KBM-7 (cell line): ENCODE measurements around the gene ANKRD17.
"Not testable (repeated sequence)": the region's sequence is repeated elsewhere in the genome, so short reads cannot be mapped to it uniquely, and the experiment has no call there.

ENCODE experiments used
- DNase-seq: peaks from one replicate; pipeline ENCODE4 v3.0.0-alpha.2; 2015
- in situ Hi-C: fragments of 300-500 bp; cut with MboI; formaldehyde crosslinking; loops from 2 replicates; pipeline ENCODE4 v1.14.3; 2020; ENCODE audit warnings: low sequenced_read_pairs, low pct_unique_long_range_greater_than_20kb, mixed read lengths

ANKRD17 gene

DNA sequence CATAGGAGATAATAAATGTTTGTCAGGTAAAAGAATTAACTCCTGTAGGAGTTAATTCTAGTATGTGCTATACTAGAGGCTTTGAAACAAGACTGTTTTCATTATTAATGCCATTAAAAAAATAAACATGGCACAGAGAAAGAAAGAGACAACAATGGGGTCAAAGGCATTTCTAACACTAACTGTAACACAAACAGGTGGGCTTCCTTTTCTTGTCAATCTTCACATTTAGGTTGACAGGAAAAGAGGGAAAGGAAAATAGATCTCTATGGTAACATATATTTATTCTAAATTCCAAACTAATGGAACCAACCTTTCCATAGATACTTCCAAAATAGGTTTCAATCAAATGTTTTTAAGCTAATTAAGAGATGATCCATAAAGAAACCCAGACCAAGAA, 9.8 kb downstream of the ANKRD17 start:
- in situ Hi-C loops: no loop called here
- DNase-seq: no peak

DNA sequence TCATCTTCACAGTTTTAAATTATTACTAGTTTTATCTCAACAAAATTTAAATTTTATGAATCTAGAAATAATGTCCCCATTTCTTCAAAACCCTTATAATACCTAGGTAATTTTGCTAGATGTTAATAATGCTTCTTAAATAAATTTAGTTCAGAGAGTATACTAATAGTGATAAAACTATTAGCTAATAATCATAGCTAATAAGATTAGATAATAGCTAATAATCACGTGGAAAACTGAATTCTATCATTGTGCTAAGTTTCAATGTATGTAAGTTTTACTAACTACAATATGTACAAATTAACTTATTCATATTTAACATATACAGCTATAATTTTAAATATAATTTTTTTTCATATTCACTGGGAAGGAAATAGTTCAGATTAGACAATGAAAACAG, 10.2 kb downstream of the ANKRD17 start:
- no peak for DNase-seq
- in situ Hi-C loops: no loop called here

DNA sequence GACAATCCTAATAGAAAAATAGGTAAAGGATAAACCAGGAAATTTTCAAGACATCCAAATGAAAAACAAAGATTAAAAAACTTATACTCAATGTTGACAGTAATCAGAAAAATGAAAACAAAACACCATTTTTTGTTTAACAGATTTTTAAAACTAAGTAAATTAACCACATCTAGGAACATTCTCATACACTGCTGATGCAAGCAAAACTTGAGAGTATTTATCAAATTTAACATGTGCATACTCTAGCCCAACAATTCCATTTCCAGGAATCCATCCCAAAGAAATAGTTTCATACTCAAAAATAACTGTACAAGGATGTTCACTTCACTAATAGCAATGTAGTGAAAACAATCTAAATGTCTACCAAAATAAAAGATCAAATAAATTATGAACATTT, 11.5 kb downstream of the ANKRD17 start:
- in situ Hi-C loops: no loop called here
- no peak for DNase-seq

DNA sequence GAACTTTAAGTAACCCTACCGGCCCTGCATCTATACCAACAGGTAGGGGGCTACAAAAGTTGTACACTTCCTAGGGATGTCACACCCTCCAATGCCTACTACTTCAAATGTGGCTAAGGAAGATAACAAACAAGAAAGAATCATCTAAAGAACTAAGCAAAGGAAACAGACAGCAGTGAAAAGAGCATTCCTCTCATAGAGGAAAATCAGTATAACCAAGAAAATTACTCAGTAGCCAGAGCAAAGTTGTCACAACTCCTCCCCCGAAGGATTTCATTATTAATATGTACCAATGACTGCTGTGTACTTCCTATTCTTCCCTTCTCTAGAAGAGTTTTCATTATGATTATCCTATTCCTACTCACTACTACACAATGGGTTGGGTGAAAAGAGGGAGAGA, 12.6 kb downstream of the ANKRD17 start:
- DNase-seq: no peak
- in situ Hi-C loops: no loop called here

DNA sequence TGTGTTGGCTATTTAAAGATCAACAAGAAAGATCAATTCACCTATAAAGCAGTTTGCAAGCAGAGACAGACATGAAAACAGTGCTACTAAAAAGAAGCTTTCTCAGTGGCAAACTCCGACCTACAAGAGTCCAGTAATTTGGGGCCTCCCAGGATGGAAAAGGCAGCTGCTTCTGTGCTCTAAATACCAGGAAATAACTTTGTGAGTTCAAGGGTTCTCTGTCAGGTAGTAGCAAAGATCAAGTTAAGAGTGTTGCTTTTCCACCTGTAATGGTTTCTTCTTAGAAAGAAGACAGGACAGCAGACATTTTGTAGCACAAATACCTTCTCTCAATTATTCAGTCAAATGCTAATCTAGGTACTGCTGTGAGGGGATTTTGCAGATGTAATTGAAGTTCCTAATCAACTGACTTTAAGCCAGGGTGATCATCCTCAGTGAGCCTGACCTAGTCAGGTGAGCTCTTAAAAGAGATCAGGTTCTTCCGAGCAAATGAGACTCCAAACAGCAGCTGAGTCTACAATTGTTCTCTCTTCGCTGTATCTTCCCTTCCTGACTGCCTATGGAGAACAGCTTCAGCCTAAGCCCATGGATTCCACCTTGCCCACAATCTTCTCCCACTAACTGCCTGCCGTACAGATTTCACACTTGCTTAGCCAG, 13.5 kb downstream of the ANKRD17 start:
- DNase-seq: no peak
- in situ Hi-C loops: no loop called here

DNA sequence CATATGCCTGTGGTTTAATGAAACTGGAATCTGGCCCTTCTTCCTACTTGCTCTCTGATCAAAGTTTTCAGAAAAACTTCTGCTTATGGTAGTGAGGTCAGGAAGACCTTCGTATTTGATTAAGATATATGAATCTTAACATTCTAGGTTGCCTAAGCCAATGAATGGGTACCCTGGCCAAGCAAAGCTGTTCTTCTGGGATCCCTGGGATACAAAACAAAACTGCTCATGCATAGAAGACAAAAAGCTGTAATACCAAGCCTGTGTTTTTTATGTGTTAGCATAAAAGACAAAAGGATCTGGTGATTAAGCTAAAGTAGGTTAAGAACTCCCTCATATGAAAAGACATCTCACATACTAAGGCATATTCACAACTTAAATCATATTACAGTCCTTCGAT, 21.6 kb downstream of the ANKRD17 start:
- in situ Hi-C loops: no loop called here
- DNase-seq: no peak

DNA sequence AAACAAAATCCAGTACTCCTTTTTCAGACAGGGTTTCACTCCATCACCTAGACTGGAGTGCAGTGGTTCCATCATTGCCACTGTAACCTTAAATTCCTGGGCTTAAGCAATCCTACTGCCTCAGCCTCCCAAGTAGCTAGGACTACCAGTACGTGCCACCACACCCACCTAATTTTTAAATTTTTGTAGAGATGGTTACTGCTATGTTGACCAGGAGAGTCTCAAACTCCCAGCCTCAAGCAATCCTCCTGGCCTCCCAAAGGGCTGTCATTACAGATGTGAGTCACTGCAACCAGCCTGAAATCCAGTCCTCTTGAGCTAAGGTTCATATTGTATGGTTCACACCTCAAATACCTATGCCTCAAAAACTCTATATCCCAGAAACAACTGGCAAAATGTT, 22.4 kb downstream of the ANKRD17 start:
- no peak for DNase-seq
- in situ Hi-C loops: no loop called here

DNA sequence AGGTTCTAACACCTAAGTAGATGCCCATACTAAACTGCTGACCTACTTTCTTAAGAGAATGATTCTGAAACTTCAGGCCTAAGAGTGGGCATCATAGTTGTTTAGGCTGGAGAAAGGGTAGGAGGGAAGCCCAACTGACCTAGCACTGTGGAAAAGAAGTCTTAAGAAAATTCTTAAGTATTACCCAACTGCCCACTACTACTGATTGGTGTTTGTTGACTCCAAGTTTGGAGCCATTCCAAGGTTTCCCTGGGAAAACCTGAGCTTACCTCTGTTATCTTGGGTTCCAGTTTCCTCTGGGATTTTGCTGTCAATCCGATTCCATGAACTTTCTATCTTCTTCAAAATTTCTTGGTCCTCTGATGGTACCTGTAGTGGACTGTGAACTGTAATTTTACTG, 23.9 kb downstream of the ANKRD17 start:
- DNase-seq: no peak
- in situ Hi-C loops: no loop called here

DNA sequence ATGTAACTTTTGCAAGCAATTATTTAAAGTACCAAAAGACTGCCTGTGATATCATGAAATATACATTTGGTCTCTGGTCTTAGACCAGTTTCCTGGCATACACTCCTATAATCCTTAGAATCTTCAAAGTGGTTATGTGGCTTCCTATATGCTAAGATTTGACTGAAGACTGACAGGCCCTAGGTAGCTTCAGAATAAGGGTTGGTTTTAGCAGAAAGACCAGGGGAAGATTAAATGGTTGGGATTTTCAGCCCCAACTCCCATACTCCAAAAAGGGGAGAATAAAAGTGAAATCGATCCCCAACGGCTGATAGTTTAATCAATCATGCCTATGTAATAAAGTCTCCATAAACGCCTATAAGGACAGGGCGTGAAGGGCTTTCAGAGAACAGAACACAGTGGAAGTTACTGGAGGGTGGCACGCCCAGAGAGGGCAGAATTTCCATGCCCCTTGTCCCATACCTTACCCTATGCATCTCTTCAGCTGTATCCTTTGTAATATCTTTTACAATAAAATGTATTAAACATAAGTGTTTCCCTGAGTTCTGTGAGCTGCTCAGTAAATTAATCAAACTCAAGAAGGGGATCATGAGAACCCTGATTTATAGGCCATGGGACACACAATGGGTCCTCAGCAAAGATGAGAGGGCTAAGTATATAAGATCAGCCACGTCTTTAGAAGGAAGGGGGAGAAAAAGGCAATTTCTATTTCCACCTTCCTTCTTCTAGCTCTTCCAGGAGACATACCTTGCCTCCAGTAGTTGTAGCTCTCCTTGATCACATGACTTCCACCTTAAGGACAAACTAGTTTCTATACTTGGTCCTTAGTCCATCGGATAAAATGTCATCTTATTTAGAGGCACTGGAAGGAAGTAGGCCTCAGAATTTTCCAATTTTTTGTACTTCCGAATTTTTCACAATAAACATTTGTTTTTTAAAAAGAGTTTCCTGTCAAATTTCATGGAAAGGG, 26.8 kb downstream of the ANKRD17 start:
- in situ Hi-C loops: no loop called here
- no peak for DNase-seq

DNA sequence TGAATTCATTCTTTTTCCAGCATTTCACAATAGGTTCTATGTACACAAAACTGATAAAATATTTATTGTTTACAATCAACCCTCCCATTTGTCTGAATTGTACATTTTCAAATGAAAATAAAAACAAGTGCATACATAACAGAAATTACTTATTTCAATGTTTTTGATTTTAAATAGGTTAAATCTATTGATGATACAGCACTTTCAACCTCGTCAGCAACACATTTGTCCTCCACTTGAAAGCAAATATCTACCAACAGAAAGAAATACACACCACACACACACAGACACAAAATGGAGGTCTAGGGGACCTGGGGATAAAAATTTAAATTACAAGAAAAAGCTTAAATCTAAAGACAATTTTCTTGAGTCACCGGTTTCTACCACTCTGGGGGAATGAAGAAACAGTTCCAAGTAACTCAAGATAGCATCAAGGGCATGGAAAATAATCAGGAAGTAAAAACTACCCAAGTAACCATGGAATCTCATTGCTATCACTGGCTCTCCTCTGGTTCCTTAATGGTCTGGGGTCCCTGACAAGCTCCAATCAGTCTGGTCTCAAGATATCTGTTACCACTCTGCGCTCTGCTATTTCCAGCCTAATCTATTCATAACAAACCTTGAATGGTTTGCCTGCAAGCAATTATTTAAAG, 27.6 kb downstream of the ANKRD17 start:
- no peak for DNase-seq
- in situ Hi-C loops: no loop called here

DNA sequence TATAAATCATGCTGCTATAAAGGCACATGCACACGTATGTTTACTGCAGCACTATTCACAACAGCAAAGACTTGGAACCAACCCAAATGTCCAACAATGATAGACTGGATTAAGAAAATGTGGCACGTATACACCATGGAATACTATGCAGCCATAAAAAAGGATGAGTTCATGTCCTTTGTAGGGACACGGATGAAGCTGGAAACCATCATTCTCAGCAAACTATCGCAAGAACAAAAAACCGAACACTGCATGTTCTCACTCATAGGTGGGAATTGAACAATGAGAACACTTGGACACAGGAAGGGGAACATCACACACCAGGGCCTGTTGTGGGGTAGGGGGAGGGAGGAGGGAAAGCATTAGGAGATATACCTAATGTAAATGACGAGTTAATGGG, 29.8 kb downstream of the ANKRD17 start:
- DNase-seq, in situ Hi-C loops: not testable (repeated sequence)

DNA sequence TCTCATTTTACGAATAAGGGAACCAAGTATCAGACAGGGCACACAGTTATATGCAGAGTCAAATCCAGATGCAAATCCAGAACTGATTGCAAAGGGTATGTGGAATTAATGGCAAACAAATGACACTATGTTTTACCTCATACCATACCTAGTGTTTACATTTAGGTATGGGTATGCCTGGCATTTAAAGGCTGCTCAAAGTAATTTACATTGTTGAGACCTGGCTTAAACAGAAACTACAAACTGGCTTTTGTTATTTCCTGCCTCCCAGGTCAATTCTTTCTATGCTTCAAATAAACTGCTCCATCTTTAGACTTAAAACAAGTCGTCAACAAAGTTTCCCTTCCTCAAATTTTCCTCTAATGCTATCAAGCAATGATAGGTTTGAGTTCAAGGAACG, 33.7 kb downstream of the ANKRD17 start:
- DNase-seq: no peak
- in situ Hi-C loops: no loop called here

DNA sequence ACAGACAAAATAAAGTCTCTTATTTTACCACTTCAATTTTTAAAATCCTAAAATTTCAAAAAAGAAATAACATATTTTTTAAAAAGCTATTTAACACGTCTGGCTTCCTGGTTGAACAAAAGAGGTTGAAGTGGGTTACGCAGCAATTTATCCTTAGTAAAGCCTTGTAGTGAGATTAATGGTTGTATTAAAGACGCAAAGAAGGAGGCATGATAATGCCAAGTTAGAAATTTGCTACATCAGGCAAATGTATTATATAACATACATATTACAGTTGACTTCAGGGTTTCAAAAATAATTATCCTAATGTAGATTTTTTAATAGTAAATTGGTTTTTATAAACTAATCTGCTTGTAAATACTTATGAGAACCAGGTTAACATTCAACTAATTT, 35.3 kb downstream of the ANKRD17 start:
- DNase-seq: no peak
- in situ Hi-C loops: no loop called here

DNA sequence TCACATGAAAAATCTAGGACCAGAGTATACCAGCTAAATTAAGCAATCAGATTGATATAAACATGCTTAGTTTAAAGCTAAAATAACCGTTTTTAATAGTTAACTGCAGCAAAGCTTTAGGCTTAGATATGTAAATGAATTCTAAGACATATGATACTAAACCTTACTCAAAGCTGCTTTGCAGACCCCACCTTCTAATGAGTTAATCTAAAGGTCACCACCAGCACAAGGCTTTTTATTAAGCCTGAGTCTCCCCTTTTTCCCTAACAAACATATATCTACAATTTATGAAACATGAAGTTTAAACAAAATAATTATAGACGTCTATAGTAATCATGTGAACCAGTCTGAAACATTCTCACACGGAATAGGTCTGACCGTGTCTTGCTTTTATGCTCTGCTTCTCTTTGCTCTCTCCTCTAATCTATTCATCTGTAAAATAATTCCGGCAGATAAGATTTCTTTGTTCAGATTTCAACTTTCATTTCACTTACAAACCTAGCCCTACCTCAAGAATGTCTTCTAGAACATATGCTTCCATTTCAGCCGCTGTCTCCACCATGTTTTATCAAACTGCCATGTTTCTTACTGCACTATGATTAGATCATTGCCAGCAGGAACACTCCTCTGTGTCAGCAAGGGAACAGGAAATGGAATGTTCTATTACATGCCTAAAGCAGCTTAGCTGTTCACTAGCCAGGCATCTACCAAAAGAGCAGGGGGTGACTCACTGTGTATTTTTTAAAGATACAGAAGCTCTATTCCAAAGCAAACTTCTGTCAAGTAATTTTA, 35.9 kb downstream of the ANKRD17 start:
- in situ Hi-C loops: no loop called here
- peak; percentile 85 for DNase-seq

DNA sequence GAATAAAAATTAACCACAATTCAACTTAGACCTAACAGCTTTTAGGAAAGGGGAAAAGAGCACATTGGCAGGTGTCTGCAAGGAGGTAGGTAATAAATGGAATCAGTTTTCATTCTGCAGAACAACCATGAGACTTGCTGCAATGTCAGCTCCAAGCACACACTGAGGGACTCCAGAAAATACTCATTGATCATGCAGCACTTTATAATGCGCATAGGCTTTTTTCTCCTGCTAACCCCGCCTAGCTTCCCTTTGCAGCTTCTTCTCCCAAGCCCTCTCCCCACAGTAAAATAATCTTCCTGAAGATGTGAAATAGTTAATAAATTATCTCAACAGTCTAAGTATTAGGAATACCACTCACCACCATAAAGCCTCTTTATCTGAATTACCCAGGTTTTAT, 36.9 kb downstream of the ANKRD17 start:
- no peak for DNase-seq
- in situ Hi-C loops: no loop called here

DNA sequence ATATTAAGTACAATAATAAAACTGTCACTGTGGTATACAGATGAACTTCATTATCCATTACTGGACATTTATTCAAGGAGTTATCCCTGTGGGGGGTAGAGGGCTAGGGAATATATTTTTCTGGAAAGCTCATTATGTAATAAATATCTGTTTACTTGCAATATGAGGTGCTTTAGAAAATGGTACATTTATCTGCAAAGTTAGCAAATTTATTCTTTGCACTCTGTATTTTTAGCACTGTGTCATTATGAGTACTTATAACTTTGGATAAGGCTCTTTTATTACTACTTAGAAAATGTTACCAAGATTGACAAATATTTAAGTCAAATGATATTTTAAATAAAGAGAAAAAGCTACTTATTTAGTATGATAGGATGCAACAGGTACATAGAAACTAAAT, 37.8 kb downstream of the ANKRD17 start:
- in situ Hi-C loops: no loop called here
- DNase-seq: no peak

DNA sequence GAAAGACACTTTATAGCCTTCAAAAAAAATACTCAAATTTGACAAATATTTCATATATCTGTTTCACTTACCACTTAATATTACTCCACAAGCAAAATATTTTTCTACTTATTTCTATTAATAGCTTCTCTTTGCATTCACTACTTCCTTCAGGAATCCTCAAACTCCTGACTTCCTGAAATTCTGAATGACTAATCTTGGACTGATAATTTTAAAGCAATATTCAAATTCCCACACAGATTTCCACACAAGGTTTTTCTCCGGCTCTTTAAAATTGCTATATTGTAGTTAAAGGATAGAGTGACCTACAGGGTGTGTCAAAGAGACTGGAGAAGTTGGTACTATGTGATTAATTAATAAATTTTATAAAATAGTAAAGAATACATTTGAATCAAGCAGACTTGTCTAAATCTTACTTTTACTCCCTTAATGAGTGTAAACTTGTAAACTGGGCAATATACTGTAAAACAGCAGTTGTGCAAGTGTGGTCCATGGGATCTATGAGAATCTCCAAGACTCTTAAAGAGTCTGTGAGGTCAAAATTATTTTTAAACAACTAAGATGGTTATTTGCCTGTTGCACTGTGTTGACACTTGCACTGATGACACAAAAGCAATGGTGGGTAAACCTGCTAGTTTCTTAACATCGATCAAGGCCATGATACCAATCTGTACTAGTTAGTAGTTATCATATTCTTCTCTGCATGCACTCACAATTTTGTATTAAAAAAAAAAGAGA, 44.5 kb downstream of the ANKRD17 start:
- DNase-seq: no peak
- in situ Hi-C loops: no loop called here

DNA sequence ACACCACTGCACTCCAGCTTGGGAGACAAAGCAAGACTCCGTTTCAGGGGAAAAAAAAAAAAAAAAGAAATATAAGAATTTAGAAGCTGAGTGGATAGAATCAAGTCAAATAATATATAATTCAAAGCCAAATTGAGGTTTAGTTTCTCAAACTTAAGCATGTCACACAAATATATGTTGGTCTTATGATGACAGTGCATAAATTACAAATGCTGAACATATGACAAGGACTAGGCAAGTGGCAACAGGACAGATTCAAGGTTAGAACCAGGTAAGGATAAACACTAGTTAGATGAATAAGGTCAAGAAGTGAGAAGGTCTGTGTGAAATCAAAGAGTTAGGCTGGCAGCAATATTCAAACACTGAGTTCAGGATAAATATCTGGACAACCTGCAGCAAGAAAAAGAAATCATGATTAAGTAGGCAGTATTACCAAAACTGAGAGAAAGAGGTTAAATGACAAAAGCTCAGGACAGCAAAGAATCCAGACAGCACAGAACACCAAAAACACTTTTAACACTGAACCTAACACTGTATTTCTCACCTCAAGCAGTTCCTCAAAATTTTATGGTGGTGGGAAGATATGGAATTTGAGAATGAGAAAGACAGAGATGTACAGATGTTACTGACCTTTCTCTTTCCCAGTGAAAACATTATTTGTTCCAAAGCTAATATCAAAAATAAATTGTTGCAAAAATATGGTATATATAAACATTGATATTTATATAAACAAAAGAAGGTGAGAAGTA, 45.4 kb downstream of the ANKRD17 start:
- in situ Hi-C loops: no loop called here
- DNase-seq: no peak
